NCI-H1092 (cell line): ENCODE data around the gene SLTM.
"Not testable (repeated sequence)": the region's sequence is repeated elsewhere in the genome, so short reads cannot be mapped to it uniquely, and the experiment has no call there.

Experiments used
- DNase-seq: peaks from one replicate; lab custom pipeline; 2025; lab: John Stamatoyannopoulos, UW

The SLTM gene

GRCh38 chr15:58876306-58877106 lies 57.0 kb downstream of the SLTM start:
- no peak for DNase-seq

DNA sequence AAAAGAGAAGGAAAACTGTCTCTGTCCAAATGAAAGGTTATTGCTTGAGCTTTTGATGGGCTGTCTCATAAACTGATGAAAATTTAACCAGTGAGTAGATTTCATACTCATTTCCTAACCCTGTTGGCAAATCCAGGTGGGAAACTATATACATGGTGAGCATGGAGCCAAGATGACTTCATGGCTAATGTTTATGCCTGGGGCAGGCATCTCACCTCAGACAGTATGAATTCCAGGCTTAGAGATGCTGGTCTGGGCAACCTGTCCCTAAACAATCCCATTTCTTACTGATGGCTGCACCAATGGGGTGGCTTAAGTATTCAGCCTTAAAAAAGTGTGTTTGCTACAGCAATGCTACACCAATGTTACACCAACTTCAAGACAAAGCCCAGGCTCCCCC lies 58.1 kb downstream of the SLTM start:
- no peak for DNase-seq

GRCh38 chr15:58873267-58873666 lies 60.2 kb downstream of the SLTM start:
- no peak for DNase-seq

- no peak for DNase-seq
Measured at GRCh38 chr15:58870451-58870850, 63.0 kb downstream of the SLTM start.

GRCh38 chr15:58867926-58868325 lies 65.6 kb downstream of the SLTM start:
- no peak for DNase-seq

- DNase-seq, result no peak
Measured at GRCh38 chr15:58865425-58865880, 68.0 kb downstream of the SLTM start.

DNA sequence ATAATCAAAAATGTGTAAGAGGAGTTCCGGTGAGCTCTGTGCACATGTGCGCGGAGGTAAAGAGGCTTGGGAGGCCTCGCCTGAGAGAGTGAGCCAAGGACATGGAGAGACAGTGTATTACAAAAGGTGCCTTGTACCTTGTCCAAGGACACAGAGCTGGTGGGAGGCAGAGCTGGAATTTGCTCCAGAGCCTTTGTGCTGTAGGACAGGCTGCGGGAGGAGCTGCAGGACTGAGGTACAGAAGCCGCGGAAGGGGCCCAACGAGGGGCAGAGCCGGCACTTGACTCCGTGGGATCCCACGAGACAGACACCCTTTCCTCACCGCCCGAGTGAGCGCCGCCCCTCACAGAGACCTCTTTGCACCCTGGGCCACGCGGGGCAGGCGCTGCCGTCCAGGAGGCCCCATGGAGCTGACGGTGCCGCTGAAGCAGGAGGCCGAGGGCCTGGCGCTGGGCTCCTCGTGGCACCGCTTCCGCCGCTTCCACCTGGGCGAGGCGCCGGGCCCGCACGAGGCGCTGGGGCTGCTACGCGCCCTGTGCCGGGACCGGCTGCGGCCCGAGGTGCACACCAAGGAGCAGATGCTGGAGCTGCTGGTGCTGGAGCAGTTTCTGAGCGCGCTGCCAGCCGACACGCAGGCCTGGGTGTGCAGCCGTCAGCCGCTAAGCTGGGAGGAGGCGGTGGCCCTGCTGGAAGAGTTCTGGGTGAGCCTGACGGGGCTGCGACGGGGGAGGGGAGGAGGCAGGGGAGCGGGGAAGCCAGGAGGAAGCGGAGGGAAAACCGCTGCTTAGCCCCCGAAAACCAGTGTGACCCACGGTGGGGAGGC lies 68.7 kb downstream of the SLTM start:
- no peak for DNase-seq

- no peak for DNase-seq
Measured at GRCh38 chr15:58862326-58862725, 71.2 kb downstream of the SLTM start.

DNA sequence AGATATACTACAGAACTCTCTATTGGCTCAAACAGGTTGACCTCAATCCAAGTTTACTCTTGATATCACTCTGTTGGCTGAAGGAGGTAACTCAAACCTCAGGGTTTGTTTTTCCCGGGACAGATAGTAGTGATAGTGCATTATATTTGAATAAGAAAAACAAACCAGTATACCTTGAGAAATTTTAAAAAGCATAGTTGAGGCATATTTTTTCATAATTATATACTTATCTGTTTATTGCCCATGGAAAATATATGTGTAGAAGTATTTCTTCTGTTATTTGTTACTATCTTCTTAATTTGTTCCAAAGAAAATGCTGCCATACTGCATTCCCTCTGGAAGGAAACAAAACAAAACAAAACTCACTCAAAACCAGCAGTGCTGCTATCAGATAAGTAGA lies 76.9 kb downstream of the SLTM start:
- not testable (repeated sequence) for DNase-seq

- DNase-seq, result no peak
Measured at GRCh38 chr15:58856086-58856485, 77.4 kb downstream of the SLTM start.

DNA sequence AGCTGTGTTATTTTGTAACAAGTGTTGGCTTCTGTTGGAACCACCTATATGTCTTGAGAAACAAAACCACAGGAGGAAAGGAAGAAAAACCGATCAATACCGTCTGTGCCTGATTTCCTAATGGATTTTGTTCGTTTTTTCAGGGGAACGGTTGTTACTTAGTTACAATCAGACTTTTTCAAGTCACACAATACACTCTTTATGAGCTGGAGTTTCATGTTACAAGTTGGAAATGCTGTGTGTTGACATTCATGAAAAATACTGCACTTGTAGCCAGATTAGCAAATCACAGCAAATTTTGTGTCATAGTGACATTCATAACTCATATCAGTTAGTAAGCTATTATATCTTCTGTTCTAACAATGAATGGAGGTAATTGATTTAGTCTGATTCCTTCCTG lies 78.9 kb downstream of the SLTM start:
- DNase-seq, result no peak

- no peak for DNase-seq
Measured at GRCh38 chr15:58852347-58852746, 81.1 kb downstream of the SLTM start.

DNA sequence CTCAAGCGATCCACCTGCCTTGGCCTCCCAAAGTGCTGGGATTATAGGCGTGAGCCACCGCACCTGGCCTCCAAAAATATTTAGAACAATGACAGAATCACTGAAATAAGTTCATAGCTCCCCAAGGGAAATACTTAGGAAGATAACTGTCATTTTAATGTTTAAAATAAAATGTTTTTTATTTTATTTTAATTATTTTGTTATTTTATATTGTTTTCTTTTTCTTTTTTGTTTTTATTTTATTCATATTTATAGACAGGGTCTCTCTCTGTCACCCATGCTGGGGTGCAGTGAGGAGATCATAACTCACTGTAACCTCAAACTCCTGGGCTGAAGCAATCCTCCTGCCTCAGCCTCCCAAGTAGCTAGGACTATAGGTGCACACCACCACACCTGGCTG lies 82.3 kb downstream of the SLTM start:
- DNase-seq, result not testable (repeated sequence)

DNA sequence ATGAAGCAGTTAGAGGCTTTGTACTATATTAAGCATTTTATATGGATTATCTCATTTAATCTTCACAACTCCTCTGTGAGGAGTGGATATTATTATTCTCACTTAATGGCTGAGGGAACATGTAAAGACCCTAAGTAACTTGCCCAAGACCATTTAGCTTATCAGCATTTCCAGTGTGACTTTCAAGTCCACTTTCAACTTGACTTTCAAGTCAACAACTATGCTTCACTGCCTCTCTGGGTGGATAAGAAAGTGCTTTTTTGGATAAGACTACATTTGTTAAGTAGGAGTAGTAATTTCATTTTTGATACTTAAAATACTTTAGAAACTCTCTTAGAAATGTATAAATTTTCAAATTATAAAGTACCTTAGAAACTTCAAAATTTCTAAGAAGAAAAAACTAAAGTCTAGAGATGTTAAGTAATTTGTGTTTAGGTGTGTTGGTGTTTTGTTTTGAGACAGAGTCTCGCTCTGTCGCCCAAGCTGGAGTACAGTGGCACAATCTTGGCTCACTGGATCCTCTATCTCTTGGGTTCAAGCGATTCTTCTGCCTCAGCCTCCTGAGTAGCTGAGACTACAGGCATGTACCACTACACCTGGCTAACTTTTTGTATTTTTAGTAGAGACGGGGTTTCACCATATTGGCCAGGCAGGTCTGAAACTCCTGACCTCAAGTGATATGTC lies 90.6 kb downstream of the SLTM start:
- DNase-seq, result no peak

GRCh38 chr15:58840048-58840447 lies 93.4 kb downstream of the SLTM start:
- no peak for DNase-seq

GRCh38 chr15:58839485-58839884 lies 94.0 kb downstream of the SLTM start:
- no peak for DNase-seq

GRCh38 chr15:58833681-58834426 lies 99.6 kb downstream of the SLTM start:
- not testable (repeated sequence) for DNase-seq

DNA sequence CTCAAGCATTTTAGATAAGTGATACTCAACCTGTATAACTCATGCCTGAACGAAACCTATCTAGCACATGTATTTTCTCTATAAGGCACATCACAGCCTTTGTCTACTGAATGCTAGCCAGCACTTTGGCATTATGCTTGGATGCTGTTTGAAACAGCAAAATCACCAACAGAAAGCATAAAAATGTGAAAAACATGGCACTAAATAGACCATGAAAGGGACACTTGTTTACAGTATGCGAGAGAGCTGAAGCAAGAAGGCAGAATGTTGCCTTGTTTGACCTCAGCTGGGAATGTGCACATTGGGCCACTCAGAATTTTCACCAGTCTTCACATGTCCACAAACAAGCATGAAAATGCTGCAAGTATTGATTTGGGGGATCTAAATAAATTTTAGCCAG lies 102.9 kb downstream of the SLTM start:
- DNase-seq, result no peak
